Pancreas (tissue), 10 donors: ENCODE data around the gene LRRC14B. TPM values are rescaled to one million over a fixed set of nuclear protein-coding genes. Genes with fewer than 3 reads are reported as not detected.

ENCODE experiments used
- ATAC-seq, 4 donors: fragments of 200-7000 bp; cut with Tn5 transposase; one replicate each; pipeline versions ENCODE4 v1.8.0 to v1.9.1; 2020; ENCODE audit warnings: mild to moderate bottlenecking in 4 of 4, moderate library complexity in 4 of 4
- DNase-seq, 6 donors: peaks; one replicate each; pipeline ENCODE4 v3.0.0-alpha.2; 2020
- FAIRE-seq: peaks from 2 replicates; lab custom pipeline; 2012; peaks lifted over from hg19 to GRCh38; lab: Jason Lieb, UNC
- H3K27ac ChIP-seq, 4 donors: fragments of 200-600 bp; sonication (generic); 1 replicate in 3 of 4; 2 replicates in 1 of 4; pipeline versions ENCODE4 v1.5.0 to v1.8.0; 2020
- H3K27me3 ChIP-seq, 4 donors: fragments of 200-600 bp; one replicate each; pipeline ENCODE4 v1.8.0; 2021
- H3K36me3 ChIP-seq, 3 donors: fragments of 200-600 bp; sonication (generic) in 1 of 3; one replicate each; pipeline versions ENCODE4 v1.5.0 to v1.8.0; 2020 to 2021
- H3K4me1 ChIP-seq, 3 donors: fragments of 200-600 bp; one replicate each; pipeline ENCODE4 v1.8.0; 2021
- H3K4me3 ChIP-seq, 4 donors: fragments of 200-600 bp; sonication (generic) in 2 of 4; one replicate each; pipeline versions ENCODE4 v1.5.0 to v1.8.0; 2020 to 2021
- H3K9me3 ChIP-seq, 4 donors: fragments of 200-600 bp; one replicate each; pipeline ENCODE4 v1.8.0; 2021
- WGBS, 2 donors: extraction: QIAGEN DNeasy Blood & Tissue Kit; methylation state at CpG; one replicate each; pipeline ENCODE4 v1.1.7; 2013; 5-methylcytosine and 5-hydroxymethylcytosine counted together
- intact Hi-C, 3 donors: fragments of 100-400 bp; cut with DNase I; formaldehyde crosslinking; loops; one replicate each; pipeline versions ENCODE4 v1.11.1 to v1.14.2; 2022
- polyA plus RNA-seq, 2 donors: library from polyadenylated mRNA; stranded (reverse); fragments of 200-250 nt; gene quantifications; one replicate each; pipeline ENCODE4 v1.2.3, GENCODE V29; 2013
- total RNA-seq, 6 donors: library from RNA; stranded (reverse); fragmentation: NEBNext Ultra II Directional in 4 of 6; extraction: Animal tissue kit (Norgen Biotek cat#: 25700) in 4 of 6; gene quantifications; one replicate each; pipeline versions ENCODE4 v1.2.1 to v1.2.4, GENCODE V29; 2021 to 2023
- TF ChIP-seq, protein P1 (sequence below), 4 donors: fragments of 200-600 bp; sonication (generic) in 3 of 4; IDR thresholded peaks; one replicate each; pipeline versions ENCODE4 v1.5.0 to v1.8.0; 2021; ENCODE audit warnings: antibody characterized with exemption in 4 of 4
- donor health status: healthy with polysubstance abuse.
- donor health status: DM: no; HTN: no; CAD: no; lungs with moderate emphysema.
- donor health status: DM: no; HTN: no; CAD: no.
- donor health status: control.
- donor health status: control.
- donor health status: Bipolar disorder and iron deficiency.
- donor health status: DM: yes; HTN: yes; CAD: no.
- donor health status: DM: no; HTN: no; CAD: no.
- donor health status: DM: no; HTN: no; CAD: no.
- donor health status: DM: yes; HTN: yes; CAD: no.

Gene LRRC14B
- total and polyA plus RNA-seq, 8 donors: not detected

DNA sequence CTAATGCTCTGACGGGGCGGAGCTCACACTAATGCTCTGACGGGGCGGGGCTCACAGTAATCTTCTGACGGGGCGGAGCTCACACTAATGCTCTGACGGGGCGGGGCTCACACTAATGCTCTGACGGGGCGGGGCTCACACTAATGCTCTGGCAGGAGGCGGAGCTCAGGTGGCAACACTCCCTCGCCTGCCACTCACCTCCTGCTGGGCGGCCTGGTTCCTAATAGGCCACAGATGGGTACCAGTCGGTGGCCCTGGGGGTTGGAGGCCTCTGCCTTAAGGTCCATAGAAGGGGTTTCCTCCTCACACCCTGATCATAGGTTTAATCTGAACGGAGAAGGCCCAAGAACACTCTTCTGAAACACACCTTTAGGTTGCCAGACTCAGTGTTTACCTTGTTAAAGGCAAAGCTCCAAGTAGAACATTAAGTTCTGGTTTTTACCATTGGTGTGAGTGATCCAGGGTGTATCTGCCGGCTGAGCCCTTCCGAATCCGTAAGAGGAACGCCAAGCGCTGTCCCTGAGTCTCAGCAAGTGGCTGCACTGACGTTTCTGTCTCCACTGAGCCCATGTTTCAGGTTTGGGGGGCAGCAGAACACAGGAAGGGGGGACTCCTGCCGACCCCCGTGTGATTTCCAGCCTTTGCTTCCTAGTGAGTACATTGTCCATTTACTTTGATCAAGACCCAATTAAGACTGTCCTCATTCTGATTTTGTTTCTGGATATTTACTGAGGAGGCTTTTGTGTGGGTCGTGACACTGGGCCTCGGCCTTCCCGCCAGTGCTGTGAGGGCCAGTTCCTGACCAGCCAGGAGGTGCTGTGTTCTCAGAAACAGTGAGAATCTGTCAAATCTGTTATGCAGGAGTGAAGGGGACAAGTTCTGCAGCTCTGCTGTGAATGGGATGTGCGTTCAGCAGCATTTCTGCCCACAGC lies 24.6 kb upstream of the LRRC14B start:
- intact Hi-C loops: no loop called here
- Histone ChIP-seq H3K27me3 (no peaks in the 10 kb centered on the region), H3K4me3 (no peak overlapping the region), H3K27ac (no peak overlapping the region), H3K4me1 (no peaks in the 10 kb centered on the region), H3K9me3 (no peaks in the 10 kb centered on the region), H3K36me3 (no peaks in the 10 kb centered on the region)
- WGBS, 2 donors: 80 to 88% methylated on average over 24 to 26 of the region's 27 CpGs
- DNase-seq (peak in 2 of 6 donors; percentile 25 to 28), FAIRE-seq (no peak), ATAC-seq (no peak)
- TF ChIP-seq, protein P1, sequence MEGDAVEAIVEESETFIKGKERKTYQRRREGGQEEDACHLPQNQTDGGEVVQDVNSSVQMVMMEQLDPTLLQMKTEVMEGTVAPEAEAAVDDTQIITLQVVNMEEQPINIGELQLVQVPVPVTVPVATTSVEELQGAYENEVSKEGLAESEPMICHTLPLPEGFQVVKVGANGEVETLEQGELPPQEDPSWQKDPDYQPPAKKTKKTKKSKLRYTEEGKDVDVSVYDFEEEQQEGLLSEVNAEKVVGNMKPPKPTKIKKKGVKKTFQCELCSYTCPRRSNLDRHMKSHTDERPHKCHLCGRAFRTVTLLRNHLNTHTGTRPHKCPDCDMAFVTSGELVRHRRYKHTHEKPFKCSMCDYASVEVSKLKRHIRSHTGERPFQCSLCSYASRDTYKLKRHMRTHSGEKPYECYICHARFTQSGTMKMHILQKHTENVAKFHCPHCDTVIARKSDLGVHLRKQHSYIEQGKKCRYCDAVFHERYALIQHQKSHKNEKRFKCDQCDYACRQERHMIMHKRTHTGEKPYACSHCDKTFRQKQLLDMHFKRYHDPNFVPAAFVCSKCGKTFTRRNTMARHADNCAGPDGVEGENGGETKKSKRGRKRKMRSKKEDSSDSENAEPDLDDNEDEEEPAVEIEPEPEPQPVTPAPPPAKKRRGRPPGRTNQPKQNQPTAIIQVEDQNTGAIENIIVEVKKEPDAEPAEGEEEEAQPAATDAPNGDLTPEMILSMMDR (IDR thresholded peaks at IDR 0.05): no peak

- Histone ChIP-seq H3K27ac (no peak overlapping the region), H3K9me3 (no peaks in the 10 kb centered on the region), H3K27me3 (no peaks in the 10 kb centered on the region), H3K36me3 (no peaks in the 10 kb centered on the region), H3K4me1 (no peaks in the 10 kb centered on the region), H3K4me3 (no peak overlapping the region)
- intact Hi-C loops: no loop called here
- WGBS, 2 donors: 86 to 87% methylated on average over 7 of the region's 7 CpGs
- TF ChIP-seq, protein P1 (IDR thresholded peaks at IDR 0.05): no peak
- DNase-seq: peak in 2 of 6 donors; percentile 43 to 56
- ATAC-seq: no peak
- FAIRE-seq: no peak
Observed at GRCh38 chr5:167511-167910, 23.8 kb upstream of the LRRC14B start.

GRCh38 chr5:167982-168660 lies 23.2 kb upstream of the LRRC14B start:
- ATAC-seq: no peak
- Histone ChIP-seq H3K27ac (no peak overlapping the region), H3K27me3 (no peaks in the 10 kb centered on the region), H3K4me3 (no peak overlapping the region), H3K36me3 (no peaks in the 10 kb centered on the region), H3K9me3 (no peaks in the 10 kb centered on the region), H3K4me1 (no peaks in the 10 kb centered on the region)
- peak in 2 of 6 donors; percentile 35 to 56 for DNase-seq
- no peak for FAIRE-seq
- intact Hi-C loops: no loop called here
- TF ChIP-seq, protein P1 (IDR thresholded peaks at IDR 0.05): no peak
- 62 to 73% methylated on average over 18 of the region's 18 CpGs for WGBS, 2 donors

GRCh38 chr5:169071-169727 lies 22.1 kb upstream of the LRRC14B start:
- no peaks in the 10 kb centered on the region for H3K27me3 ChIP-seq
- H3K9me3 ChIP-seq: no peaks in the 10 kb centered on the region
- WGBS, 2 donors: 67 to 83% methylated on average over 32 of the region's 32 CpGs
- no peak for FAIRE-seq
- peak in 3 of 6 donors; percentile 48 to 75 (median 64) for DNase-seq
- H3K27ac ChIP-seq: no peak overlapping the region
- no peaks in the 10 kb centered on the region for H3K4me1 ChIP-seq
- intact Hi-C loops: no loop called here
- no peak overlapping the region for H3K4me3 ChIP-seq
- TF ChIP-seq, protein P1 (IDR thresholded peaks at IDR 0.05): no peak
- no peaks in the 10 kb centered on the region for H3K36me3 ChIP-seq
- ATAC-seq: peak in 1 of 4 donors; percentile 22
